Activated T-helper 1 cell treated with anti-CD3 and anti-CD28 coated beads, Interleukin-2, amount 50 U/mL, for 16 hours (primary cell): Measurements from ENCODE around the gene ST8SIA1.

Experiments
- DNase-seq, 2 donors: peaks; one replicate each; pipeline ENCODE4 v3.0.0-alpha.2; 2020; ENCODE audit warnings: low read depth in 1 of 2, low spot score in 1 of 2

The ST8SIA1 gene

GRCh38 chr12:22332202-22332601, 2.3 kb downstream of the ST8SIA1 start:
- no peak for DNase-seq

DNA sequence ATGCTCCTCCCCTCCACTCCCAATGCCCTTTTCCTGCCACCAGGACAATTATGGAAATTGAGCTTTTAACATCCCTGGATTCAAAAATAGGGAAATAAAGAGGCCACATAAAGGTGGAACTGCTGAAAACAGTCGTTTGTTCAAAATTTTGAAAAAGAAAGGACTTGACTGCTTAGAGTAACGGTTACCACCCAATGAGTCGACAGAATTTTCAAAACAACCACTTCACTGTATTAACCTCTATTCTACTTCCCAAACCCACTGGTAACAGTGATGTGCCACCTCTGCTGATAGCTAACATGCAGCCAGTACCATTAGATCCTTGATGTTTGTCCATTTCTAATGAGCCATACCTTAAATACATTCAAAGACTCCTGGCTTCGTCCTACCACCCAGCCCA, 4.9 kb downstream of the ST8SIA1 start:
- DNase-seq, result no peak

GRCh38 chr12:22325218-22325617, 9.3 kb downstream of the ST8SIA1 start:
- no peak for DNase-seq

DNA sequence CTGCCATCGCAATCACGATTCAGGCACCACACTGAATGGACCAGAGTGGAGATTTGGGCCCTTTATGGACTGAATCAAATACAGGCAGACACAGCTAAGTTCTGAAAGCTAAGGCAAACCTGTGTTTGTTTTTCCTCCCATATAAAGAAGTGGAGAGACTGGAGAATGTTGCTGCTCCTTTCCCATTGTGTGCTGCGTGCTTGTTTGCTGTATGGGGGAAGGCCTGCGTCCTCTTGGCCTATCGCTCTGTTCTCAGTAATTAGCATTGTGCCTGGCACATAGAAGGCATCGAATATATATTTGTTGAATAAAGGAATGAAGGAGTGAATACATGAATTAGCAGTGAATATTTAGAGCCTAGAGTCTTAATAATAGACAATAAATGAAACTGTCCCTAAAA, 12.4 kb downstream of the ST8SIA1 start:
- DNase-seq, result no peak

DNA sequence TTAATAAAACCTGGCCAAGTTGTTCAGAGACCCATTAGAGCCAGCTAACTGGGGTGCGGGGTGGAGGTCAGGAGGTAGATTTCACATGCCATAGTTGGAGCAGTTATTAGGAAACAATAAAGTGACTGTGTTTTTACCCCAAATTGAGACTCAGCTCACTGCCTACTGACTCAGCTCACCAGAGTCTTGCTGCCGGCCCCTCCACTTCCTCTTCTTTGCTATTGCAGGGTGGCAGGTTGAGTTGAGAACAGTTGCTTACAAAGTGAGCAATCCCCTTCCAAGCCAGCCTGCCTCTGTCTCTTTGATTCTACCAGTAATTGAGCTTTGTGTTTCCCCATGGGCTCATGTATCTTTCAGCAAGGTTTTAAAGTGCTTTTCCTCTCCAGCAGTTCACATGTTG, 12.9 kb downstream of the ST8SIA1 start:
- peak in 1 of 2 donors; percentile 3 for DNase-seq

GRCh38 chr12:22321018-22321605, 13.4 kb downstream of the ST8SIA1 start:
- DNase-seq, result no peak

DNA sequence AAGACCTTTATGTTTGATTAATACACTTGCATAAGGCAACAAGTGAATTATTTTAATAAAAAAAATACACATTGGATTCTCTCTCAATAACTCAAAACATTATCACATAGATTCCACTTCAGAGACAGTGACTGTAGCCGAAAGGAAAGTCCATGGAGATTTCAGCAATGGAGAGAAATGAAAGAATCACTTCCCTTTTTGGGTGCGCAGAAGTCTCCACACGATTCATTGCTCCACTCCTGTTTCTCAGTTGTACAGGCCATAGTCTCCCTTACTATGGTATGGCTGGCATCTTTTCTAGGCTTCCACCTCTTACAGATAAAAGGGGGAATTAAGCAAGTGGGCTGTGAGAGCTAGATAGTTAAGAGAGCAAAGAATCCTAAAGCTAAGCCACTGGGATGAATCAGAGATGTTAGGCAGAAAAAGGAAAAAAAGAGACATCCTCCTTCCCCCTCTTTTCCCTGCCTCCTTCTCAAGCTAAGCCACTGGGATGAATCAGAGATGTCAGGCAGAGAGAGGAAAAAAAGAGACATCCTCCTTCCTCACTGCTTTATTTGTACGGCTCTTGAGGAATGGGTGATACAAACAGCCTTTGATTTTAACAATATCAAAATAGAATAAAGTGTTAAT, 16.3 kb downstream of the ST8SIA1 start:
- no peak for DNase-seq

DNA sequence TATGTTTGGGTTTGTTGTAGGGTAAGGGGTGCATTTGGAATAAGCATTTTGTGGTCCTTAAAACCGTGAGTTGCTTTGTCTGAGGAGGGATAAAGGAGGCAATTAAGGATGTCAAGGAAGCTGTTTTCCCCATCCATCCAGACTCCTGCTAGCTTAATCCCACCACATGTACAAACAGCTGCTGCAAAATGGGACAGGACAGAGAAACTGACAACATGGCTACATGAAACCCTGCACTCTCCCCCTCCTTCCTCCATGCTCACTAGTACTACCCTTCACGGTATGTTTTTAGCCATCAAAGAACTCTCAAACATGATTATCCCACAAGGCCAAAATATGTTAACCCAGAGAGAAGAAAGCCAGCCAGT, 20.6 kb downstream of the ST8SIA1 start:
- DNase-seq, result no peak

DNA sequence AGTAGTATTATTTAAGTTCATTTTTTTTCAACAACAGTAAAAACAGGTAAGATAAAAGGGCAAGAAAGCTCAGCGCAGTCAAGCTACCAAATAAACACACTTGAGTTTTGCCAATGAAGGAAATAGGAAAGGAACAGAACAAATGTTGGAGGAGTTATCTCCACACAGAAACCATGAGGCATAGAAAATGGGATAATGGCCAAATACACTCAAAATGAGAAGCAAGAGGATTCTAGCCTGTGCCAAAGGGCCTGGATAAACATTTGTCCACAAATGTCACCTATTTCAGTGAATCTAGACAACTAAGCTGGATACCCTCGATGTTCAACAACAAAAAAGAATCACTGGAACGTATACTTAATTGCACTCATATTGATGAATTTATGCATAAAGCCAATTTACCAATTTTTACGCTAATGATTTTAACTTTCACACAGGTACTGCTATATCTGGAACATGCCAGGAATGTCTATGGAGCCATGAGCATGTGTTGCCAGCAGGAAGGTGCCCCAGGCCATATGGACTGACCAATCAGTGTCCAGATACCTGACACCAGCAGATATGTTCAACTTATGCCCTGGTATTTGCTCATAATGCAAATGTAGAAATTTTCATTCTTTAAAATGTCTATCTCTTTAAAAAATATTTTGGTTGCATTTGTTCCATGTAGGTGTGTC, 21.1 kb downstream of the ST8SIA1 start:
- DNase-seq, result no peak

- no peak for DNase-seq
Observed at GRCh38 chr12:22312336-22312735, 22.2 kb downstream of the ST8SIA1 start.

DNA sequence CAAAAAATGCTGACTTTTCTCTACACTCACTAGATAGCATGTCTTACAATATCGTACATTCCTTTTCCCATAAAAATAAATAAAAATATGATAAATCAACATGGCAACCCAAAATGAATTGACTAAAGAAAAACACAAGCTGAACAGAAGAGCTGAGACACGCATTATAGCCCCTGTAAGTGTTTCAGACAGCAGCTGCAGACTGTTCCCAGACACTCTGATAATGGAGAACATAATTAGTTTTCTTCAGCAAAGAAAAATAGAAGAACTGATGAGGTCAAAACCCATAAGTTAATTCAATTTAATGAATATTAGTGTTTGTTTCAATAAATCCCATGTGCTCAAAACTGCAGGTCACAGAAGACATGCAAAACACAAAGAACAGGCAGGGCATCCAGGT, 23.8 kb downstream of the ST8SIA1 start:
- DNase-seq, result no peak

DNA sequence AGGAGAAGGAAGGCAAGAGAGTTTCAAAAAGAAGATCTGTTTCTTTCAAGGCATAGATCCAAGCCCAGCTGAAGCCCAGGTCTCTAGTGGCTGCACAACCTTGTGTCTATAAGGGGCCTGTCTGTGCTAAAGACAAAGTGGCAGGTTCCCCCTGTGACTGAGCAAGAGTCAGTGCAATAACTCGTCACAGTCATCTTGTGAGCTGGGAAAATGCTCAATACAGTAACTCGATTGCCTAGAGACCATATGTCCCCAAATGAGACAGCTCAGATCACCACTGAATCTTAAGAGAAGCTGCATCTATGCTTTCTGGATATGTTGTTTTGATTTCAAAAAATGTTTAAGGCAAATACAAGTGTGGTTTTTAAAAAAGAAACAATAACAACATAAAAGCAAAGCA, 24.2 kb downstream of the ST8SIA1 start:
- DNase-seq, result no peak

GRCh38 chr12:22307811-22308210, 26.7 kb downstream of the ST8SIA1 start:
- no peak for DNase-seq

- DNase-seq, result no peak
Observed at GRCh38 chr12:22306311-22306710, 28.2 kb downstream of the ST8SIA1 start.

GRCh38 chr12:22304341-22304740, 30.2 kb downstream of the ST8SIA1 start:
- DNase-seq, result no peak

DNA sequence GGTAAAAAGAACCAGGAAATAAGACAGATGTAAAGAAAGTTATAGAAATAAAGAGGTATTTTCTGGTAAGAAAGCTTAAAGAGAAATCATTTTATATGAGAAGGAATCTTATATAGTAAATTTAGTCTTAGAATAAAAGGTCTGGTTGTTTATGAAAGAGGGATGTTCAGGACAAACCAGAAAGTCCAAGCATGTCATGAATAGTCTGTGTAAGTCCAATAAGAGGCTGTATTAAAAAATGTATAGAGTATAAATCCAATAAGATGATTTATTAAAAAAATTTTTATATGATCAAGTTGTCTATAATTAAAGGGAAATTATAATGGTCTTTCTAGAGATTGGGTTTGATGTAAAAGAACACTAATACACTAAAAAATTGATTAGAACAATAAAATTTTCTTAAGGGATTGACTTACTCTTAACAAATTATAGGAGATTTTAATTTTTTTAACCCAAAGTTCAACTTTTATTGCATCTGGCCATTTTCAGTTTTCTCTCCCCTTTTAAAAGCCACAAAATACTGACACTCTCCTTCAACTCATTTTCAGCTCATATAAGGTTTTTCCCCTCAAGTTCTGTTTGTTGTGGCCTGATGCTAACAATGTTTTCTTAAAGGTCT, 35.1 kb downstream of the ST8SIA1 start:
- no peak for DNase-seq

- DNase-seq, result no peak
Observed at GRCh38 chr12:22289250-22289649, 45.3 kb downstream of the ST8SIA1 start.

DNA sequence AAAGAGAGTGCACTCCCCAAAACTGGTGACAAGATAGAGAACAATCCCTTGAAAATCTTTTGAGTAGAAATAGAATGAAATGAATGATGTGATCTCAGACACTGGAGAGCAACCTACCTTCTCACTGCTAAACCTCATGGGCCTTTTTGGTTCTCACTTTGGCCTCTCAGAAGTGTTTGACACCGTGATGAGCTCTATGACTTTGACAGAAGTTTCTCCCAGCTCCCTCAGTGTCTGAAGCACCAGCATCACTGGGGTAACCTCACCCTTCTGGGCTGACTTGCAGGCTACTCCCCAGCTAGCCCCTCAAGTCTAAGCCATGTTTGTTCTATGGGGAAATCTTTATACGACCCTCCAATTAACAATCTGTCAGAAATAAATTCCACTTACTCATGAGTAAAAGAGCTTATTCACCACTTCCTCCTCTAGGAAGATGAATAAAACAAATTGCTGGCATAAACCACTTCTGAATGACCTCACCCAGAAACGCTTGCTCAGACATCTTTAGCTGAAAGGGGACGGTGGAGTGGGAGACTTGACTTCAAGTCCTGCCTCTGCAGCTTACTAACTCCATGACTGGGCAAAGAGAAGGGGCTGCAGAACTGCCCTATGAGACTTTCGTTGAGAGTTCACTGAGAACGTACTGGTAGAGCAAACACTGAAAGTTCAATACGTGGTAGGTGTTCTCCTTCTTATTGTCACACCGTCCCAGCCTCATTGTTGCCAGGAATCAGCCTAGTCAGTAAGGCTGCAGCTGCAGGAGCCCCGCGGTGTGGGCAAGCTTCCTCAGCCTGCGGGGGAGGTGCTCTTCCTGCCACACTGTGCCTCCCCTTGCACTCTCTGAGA, 46.5 kb downstream of the ST8SIA1 start:
- no peak for DNase-seq

DNA sequence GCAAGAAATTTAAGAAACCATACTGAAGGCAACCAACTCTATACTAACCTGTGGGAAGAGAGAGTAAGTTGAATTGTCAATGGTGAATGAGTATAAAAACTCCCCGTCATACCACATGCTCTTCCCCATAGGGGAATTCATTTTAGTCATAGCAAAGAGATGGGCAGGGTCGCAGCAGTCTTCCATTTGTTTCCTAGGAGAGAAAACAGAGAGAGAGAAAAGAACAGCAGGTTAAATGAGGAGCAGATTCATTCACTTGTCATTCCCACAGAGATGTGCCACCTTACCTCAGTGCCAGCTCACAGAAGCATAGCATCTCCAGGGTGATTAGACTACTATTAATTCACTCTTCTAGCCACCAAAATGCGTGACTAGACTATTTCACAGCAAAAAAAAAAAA, 47.4 kb downstream of the ST8SIA1 start:
- DNase-seq, result no peak

DNA sequence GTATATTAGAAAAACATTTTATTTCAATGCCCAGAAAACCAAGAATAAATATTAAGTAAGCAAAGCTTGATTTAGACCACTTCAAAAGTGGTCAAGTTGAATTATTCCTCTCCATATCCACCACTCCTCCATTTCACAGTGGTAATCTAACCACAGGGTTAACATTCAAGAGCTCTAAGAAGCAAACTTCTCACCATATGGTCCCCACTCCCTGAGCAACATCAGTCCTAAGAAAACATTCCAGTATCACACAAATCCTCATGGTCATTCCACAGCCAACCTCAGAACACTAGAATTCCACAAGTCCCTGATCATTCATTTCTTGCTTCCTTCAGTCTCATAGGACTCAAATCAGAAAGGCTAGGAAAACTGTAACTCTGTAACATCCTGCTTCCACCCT, 47.9 kb downstream of the ST8SIA1 start:
- DNase-seq, result no peak

DNA sequence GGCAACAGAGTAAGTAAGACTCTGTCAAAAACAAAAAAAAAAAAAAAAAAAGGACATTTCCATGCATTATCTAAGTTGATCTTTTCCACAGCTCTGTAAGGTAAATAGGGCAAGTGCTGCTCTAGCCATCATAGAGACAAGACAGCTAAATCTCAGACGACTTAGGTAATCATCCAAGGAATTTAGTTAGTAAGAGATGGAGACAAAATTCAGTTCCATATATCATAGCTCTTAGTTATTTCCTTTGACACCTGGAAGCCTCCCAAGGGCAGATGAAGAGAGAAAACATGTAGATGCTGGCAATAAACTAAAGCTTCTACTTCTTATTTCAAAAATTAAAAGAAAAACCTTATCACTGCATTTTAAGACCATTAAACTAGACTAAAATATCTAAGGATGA, 48.7 kb downstream of the ST8SIA1 start:
- DNase-seq, result no peak

DNA sequence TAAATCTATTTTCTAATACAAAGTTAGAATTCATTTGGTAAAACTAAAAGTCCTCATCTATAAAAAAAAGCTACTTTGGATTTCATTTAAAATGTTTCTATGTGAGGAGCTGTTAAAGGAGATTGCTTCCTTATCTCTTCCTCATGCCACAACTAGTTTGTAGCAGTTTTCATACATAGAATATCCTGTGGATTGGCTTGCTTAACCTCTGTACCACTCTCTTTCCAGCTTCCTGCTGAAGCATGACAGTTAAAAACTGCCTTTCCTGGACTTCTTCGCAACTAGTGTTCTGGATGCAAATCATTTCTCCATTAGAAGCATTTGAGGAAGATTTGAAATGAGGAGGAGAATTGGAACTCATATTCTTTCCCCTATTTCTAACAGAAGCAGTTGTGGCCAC, 49.6 kb downstream of the ST8SIA1 start:
- DNase-seq, result no peak
